ENCODE data around the gene LHPP. TPM values are rescaled to one million over a fixed set of nuclear protein-coding genes. Genes with fewer than 3 reads are reported as not detected.

Gene LHPP
- total RNA-seq, 1 experiment from 2014 or later, result 24.7 TPM

GRCh38 chr10:124652701-124653100 lies 191.1 kb downstream of the LHPP start:
- no peak for TF ChIP-seq EZH2 (IDR thresholded peaks at IDR 0.05; ENCODE audit: low read depth)
- TF ChIP-seq, protein P1, sequence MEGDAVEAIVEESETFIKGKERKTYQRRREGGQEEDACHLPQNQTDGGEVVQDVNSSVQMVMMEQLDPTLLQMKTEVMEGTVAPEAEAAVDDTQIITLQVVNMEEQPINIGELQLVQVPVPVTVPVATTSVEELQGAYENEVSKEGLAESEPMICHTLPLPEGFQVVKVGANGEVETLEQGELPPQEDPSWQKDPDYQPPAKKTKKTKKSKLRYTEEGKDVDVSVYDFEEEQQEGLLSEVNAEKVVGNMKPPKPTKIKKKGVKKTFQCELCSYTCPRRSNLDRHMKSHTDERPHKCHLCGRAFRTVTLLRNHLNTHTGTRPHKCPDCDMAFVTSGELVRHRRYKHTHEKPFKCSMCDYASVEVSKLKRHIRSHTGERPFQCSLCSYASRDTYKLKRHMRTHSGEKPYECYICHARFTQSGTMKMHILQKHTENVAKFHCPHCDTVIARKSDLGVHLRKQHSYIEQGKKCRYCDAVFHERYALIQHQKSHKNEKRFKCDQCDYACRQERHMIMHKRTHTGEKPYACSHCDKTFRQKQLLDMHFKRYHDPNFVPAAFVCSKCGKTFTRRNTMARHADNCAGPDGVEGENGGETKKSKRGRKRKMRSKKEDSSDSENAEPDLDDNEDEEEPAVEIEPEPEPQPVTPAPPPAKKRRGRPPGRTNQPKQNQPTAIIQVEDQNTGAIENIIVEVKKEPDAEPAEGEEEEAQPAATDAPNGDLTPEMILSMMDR (conservative IDR thresholded peaks at IDR 0.05), result no peak
- intact Hi-C loops (cut with micrococcal nuclease; ENCODE audit: unreplicated experiment), result no loop called here
- DNase-seq, result no peak
- Histone ChIP-seq H3K4me1 (replicated peaks; ENCODE audit: insufficient read depth) (no peaks in the 10 kb centered on the region), H3K27ac (no peak overlapping the region), H3K79me2 (ENCODE audit: low read depth) (no peaks in the 10 kb centered on the region), H2AFZ (no peak overlapping the region), H3K9me2 (ENCODE audit: insufficient read depth) (no peaks in the 10 kb centered on the region), H3K4me2 (no peak overlapping the region), H3K27me3 (ENCODE audit: insufficient read depth, low read depth) (no peaks in the 10 kb centered on the region), H4K20me1 (ENCODE audit: insufficient read depth) (no peaks in the 10 kb centered on the region), H3K36me3 (ENCODE audit: low read depth) (no peaks in the 10 kb centered on the region), H3K9me3 (ENCODE audit: insufficient read depth, low read depth) (no peaks in the 10 kb centered on the region), H3K4me3 (no peak overlapping the region), H3F3A (ENCODE audit: insufficient read depth, low read depth) (no peaks in the 10 kb centered on the region)
- POLR2A ChIA-PET (ENCODE audit: unreplicated experiment), result no interaction called here
- BruUV-seq (replicated peaks), result no TSS peak
- CTCF ChIA-PET, result no interaction called here

- no peaks in the 10 kb centered on the region for H3K4me1 ChIP-seq (replicated peaks; ENCODE audit: insufficient read depth)
Observed at GRCh38 chr10:124653311-124653710, 191.7 kb downstream of the LHPP start.

GRCh38 chr10:124653811-124654651 lies 192.4 kb downstream of the LHPP start:
- intact Hi-C loops (cut with micrococcal nuclease; ENCODE audit: unreplicated experiment), result no loop called here
- H3K79me2 ChIP-seq (ENCODE audit: low read depth), result no peaks in the 10 kb centered on the region
- no peaks in the 10 kb centered on the region for H4K20me1 ChIP-seq (ENCODE audit: insufficient read depth)
- H3K36me3 ChIP-seq (ENCODE audit: low read depth), result no peaks in the 10 kb centered on the region
- no peaks in the 10 kb centered on the region for H3F3A ChIP-seq (ENCODE audit: insufficient read depth, low read depth)
- DNase-seq, result no peak
- CTCF ChIA-PET, result no interaction called here
- H3K4me2 ChIP-seq, result no peak overlapping the region
- H3K27ac ChIP-seq, result no peak overlapping the region
- H3K4me1 ChIP-seq (replicated peaks; ENCODE audit: insufficient read depth), result no peaks in the 10 kb centered on the region
- H3K9me2 ChIP-seq (ENCODE audit: insufficient read depth), result no peaks in the 10 kb centered on the region
- no peak overlapping the region for H2AFZ ChIP-seq
- POLR2A ChIA-PET (ENCODE audit: unreplicated experiment), result no interaction called here
- H3K9me3 ChIP-seq (ENCODE audit: insufficient read depth, low read depth), result no peaks in the 10 kb centered on the region
- BruUV-seq (replicated peaks), result no TSS peak
- H3K27me3 ChIP-seq (ENCODE audit: insufficient read depth, low read depth), result no peaks in the 10 kb centered on the region
- TF ChIP-seq, protein P1 (conservative IDR thresholded peaks at IDR 0.05), result no peak
- TF ChIP-seq EZH2 (IDR thresholded peaks at IDR 0.05; ENCODE audit: low read depth), result no peak
- H3K4me3 ChIP-seq, result no peak overlapping the region

More at GRCh38 chr10:124653311-124653710, 191.7 kb downstream of the LHPP start:
- intact Hi-C loops (cut with micrococcal nuclease; ENCODE audit: unreplicated experiment), result no loop called here
- ChIA-PET POLR2A (ENCODE audit: unreplicated experiment) (no interaction called here), CTCF (no interaction called here)
- Histone ChIP-seq H3K79me2 (ENCODE audit: low read depth) (no peaks in the 10 kb centered on the region), H3K27ac (no peak overlapping the region), H3K36me3 (ENCODE audit: low read depth) (no peaks in the 10 kb centered on the region), H3K9me2 (ENCODE audit: insufficient read depth) (no peaks in the 10 kb centered on the region), H3K4me3 (no peak overlapping the region), H2AFZ (no peak overlapping the region), H3K4me2 (no peak overlapping the region), H3K9me3 (ENCODE audit: insufficient read depth, low read depth) (no peaks in the 10 kb centered on the region), H4K20me1 (ENCODE audit: insufficient read depth) (no peaks in the 10 kb centered on the region), H3F3A (ENCODE audit: insufficient read depth, low read depth) (no peaks in the 10 kb centered on the region), H3K27me3 (ENCODE audit: insufficient read depth, low read depth) (no peaks in the 10 kb centered on the region)
- no TSS peak for BruUV-seq (replicated peaks)
- no peak for TF ChIP-seq EZH2 (IDR thresholded peaks at IDR 0.05; ENCODE audit: low read depth)
- TF ChIP-seq, protein P1 (conservative IDR thresholded peaks at IDR 0.05), result no peak
- DNase-seq, result no peak
